Fibroblast of the aortic adventitia (primary cell): ENCODE results near the gene HCFC2. TPM values are rescaled to one million over a fixed set of nuclear protein-coding genes. Genes with fewer than 3 reads are reported as not detected.

Source experiments
- small RNA-seq: library from RNA; depleted of rRNA; stranded (forward); fragments of <200 nt; gene quantifications from one replicate; pipeline ENCODE3, GENCODE V24; 2012
- total RNA-seq: library from RNA; depleted of rRNA; stranded (reverse); fragments of >200 nt; gene quantifications from 2 replicates; pipeline ENCODE4 v1.2.3, GENCODE V29; 2012; ENCODE audit warnings: low replicate concordance

HCFC2 gene
- total RNA-seq, 1 donor, result 30.5 TPM

Small RNA genes within 50 kb of the gene (small RNA-seq; reads per million reads assigned to genes)
- not detected for gene RNA5SP370

Other genes starting within 250 kb of the HCFC2 start
- 7.0 and 11.7 TPM in 2 replicates for gene NT5DC3, start 223.3 kb upstream of the HCFC2 start, total RNA-seq
- gene HSP90B1, start 134.1 kb upstream of the HCFC2 start, total RNA-seq, result 438 and 657 TPM in 2 replicates
- gene TDG, start 98.7 kb upstream of the HCFC2 start, total RNA-seq, result 16.5 and 20.3 TPM in 2 replicates
- 46.0 and 55.3 TPM in 2 replicates for gene GLT8D2, start 14.3 kb upstream of the HCFC2 start, total RNA-seq
- 20.2 and 43.7 TPM in 2 replicates for gene NFYB, start 73.7 kb downstream of the HCFC2 start, total RNA-seq
- 350 and 651 TPM in 2 replicates for gene TXNRD1, start 151.2 kb downstream of the HCFC2 start, total RNA-seq
- gene EID3, start 239.2 kb downstream of the HCFC2 start, total RNA-seq, result 14.9 and 55.9 TPM in 2 replicates